NB4 (cell line): ENCODE data around the gene SLC25A40.

Source experiments
- CTCF ChIP-seq: IDR thresholded peaks from one replicate; pipeline ENCODE4 v1.5.1; 2012; ENCODE audit warnings: low read depth, low read length
- MYC ChIP-seq: IDR thresholded peaks from 2 replicates; pipeline ENCODE4 v1.6.1; 2011; ENCODE audit warnings: low read depth, low read length
- POLR2A ChIP-seq: IDR thresholded peaks from 2 replicates; pipeline ENCODE4 v1.6.1; 2011; ENCODE audit warnings: mild to moderate bottlenecking; ENCODE audit not compliant: insufficient read length; ENCODE audit errors: extremely low read depth
- TF ChIP-seq, protein P1 (sequence below): IDR thresholded peaks from 2 replicates; pipeline ENCODE4 v1.6.1; 2011; ENCODE audit warnings: low read depth, low read length

DNA sequence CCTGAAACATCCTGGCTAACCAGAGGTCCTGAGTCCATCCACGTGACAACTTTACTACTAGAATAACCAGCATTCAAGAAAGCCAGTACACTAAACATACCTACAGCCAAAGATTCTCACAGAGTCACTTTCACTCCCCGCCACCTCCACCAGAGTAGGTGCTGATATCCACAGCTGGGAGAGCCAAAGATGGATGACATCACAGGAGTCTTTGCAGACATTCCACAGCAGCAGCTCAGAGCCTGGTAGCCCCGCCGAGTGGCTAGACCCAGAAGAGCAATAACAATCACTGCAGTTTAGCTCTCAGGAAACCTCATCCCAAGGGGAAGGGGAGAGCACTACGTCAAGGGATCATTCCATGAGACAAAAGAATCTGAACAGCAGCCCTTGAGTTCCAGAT lies 44.4 kb upstream of the SLC25A40 start:
- TF ChIP-seq CTCF (no peak), POLR2A (no peak), MYC (no peak)
- TF ChIP-seq, protein P1, sequence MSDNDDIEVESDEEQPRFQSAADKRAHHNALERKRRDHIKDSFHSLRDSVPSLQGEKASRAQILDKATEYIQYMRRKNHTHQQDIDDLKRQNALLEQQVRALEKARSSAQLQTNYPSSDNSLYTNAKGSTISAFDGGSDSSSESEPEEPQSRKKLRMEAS, result no peak
